ENCODE results near the gene HBS1L. TPM values are rescaled to one million over a fixed set of nuclear protein-coding genes. Genes with fewer than 3 reads are reported as not detected.

HBS1L gene
- total and polyA plus RNA-seq, 11 donors = 23.6 to 101 (median 81.3) TPM

- H3K27me3 ChIP-seq = no peaks in the 10 kb centered on the region
- H3K4me1 ChIP-seq = no peaks in the 10 kb centered on the region
Measured at GRCh38 chr6:134982161-134982560, 72.5 kb downstream of the HBS1L start.

GRCh38 chr6:134980846-134981245 is 73.8 kb downstream of the HBS1L start:
- DNase-seq = no peak
- H3K36me3 ChIP-seq = peaks cover 0 to 100% (median 80%) of the 10 kb centered on the region in 9 donors

More at GRCh38 chr6:134982161-134982560, 72.5 kb downstream of the HBS1L start:
- TF ChIP-seq CTCF (IDR thresholded peaks at IDR 0.05) = no peak
- no peak for TF ChIP-seq POLR2A (IDR thresholded peaks at IDR 0.05)
- H3K9me3 ChIP-seq = no peaks in the 10 kb centered on the region
- ATAC-seq (no peak), DNase-seq (no peak)
- 89 to 96% (median 94%) methylated on average over 3 of the region's 3 CpGs for WGBS, 4 donors
- intact Hi-C loops (cut with DNase I) = no loop called here
- H3K36me3 ChIP-seq = peaks cover 0 to 100% (median 79%) of the 10 kb centered on the region in 9 donors
- H3K27ac ChIP-seq = no peak overlapping the region
- H3K4me3 ChIP-seq = no peak overlapping the region

GRCh38 chr6:134979142-134979541 is 75.5 kb downstream of the HBS1L start:
- Histone ChIP-seq H3K36me3 (peaks cover 0 to 93% (median 69%) of the 10 kb centered on the region in 9 donors), H3K27me3 (no peaks in the 10 kb centered on the region), H3K9me3 (no peaks in the 10 kb centered on the region), H3K4me3 (no peak overlapping the region), H3K4me1 (no peaks in the 10 kb centered on the region), H3K27ac (no peak overlapping the region)
- DNase-seq (no peak), ATAC-seq (no peak)
- 89 to 96% (median 94%) methylated on average over 6 of the region's 6 CpGs for WGBS, 4 donors
- TF ChIP-seq POLR2A (IDR thresholded peaks at IDR 0.05) (no peak), CTCF (IDR thresholded peaks at IDR 0.05) (no peak)
- intact Hi-C loops (cut with DNase I) = no loop called here

More at GRCh38 chr6:134980846-134981245, 73.8 kb downstream of the HBS1L start:
- H3K27ac ChIP-seq = no peak overlapping the region
- H3K9me3 ChIP-seq = no peaks in the 10 kb centered on the region
- no peak overlapping the region for H3K4me3 ChIP-seq
- no peak for ATAC-seq
- no peak for TF ChIP-seq CTCF (IDR thresholded peaks at IDR 0.05)
- TF ChIP-seq POLR2A (IDR thresholded peaks at IDR 0.05) = no peak
- no peaks in the 10 kb centered on the region for H3K4me1 ChIP-seq
- intact Hi-C loops (cut with DNase I) = no loop called here
- H3K27me3 ChIP-seq = no peaks in the 10 kb centered on the region
- WGBS, 4 donors = 78 to 82% (median 80%) methylated on average over 1 of the region's 1 CpG

GRCh38 chr6:134974370-134974769 is 80.3 kb downstream of the HBS1L start:
- TF ChIP-seq CTCF (IDR thresholded peaks at IDR 0.05) = no peak
- TF ChIP-seq POLR2A (IDR thresholded peaks at IDR 0.05) = no peak
- intact Hi-C loops (cut with DNase I) = no loop called here
- Histone ChIP-seq H3K4me1 (no peaks in the 10 kb centered on the region), H3K9me3 (no peaks in the 10 kb centered on the region), H3K27ac (no peak overlapping the region), H3K27me3 (no peaks in the 10 kb centered on the region), H3K4me3 (no peak overlapping the region), H3K36me3 (peaks cover 0 to 76% (median 51%) of the 10 kb centered on the region in 9 donors)
- WGBS, 4 donors = 98 to 100% (median 99%) methylated on average over 1 of the region's 1 CpG
- DNase-seq (no peak), ATAC-seq (no peak)
